Measurements from ENCODE around the gene WFIKKN1.

WFIKKN1 gene

GRCh38 chr16:683396-684070 is 52.7 kb downstream of the WFIKKN1 start:
- no peak for DNase-seq (ENCODE audit: low read depth in 1 of 2, low spot score in 1 of 2)
